Stimulated activated CD8-positive, alpha-beta memory T cell treated with anti-CD3 and anti-CD28 coated beads, Interleukin-7, amount 100 ng/mL, for 48 hours (primary cell): ENCODE results near the gene PCDHA5.
"Not testable (repeated sequence)": the region's sequence is repeated elsewhere in the genome, so short reads cannot be mapped to it uniquely, and the experiment has no call there.

Experiments
- DNase-seq, 2 donors: peaks; one replicate each; pipeline ENCODE4 v3.0.0-alpha.2; 2020; ENCODE audit warnings: low read depth in 1 of 2; ENCODE audit errors: extremely low read depth in 1 of 2

Gene PCDHA5

GRCh38 chr5:140822969-140823368, 1.6 kb downstream of the PCDHA5 start:
- not testable (repeated sequence) for DNase-seq

DNA sequence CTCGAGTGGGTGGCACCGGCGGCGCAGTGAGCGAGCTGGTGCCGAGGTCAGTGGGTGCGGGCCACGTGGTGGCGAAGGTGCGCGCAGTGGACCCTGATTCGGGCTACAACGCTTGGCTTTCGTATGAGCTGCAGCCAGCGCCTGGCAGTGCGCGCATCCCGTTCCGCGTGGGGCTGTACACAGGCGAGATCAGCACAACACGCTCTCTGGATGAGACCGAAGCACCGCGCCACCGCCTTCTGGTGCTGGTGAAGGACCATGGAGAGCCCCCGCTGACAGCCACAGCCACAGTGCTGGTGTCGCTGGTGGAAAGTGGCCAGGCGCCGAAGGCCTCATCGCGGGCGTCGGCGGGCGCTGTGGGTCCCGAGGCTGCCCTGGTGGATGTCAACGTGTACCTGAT, 2.1 kb downstream of the PCDHA5 start:
- DNase-seq: no peak

DNA sequence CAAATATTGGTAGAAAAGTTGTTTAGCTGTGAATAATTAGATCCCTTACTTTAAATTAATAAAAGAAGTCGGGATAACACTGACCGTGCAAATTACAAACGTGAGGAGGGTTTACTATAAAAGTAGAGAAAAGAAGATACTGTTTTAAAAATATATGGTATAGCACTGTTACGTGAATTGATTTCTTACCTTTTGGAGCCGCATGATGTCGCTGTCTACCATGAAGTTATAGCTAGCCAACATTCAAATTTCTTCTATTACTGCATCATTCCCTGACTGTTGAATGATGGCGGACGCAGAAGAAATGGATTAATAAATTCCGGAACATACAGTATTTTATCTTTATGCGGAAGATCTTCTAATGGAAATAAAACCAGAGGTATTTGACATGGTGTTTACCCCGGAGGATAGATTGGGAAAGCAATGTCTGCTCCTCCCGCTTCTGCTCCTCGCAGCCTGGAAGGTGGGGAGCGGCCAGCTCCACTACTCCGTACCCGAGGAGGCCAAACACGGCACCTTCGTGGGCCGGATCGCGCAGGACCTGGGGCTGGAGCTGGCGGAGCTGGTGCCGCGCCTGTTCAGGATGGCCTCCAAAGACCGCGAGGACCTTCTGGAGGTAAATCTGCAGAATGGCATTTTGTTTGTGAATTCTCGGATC, 6.4 kb downstream of the PCDHA5 start, which contains the start of gene PCDHA6:
PCDHA6 (plus strand) TSS at position 257 of the 658 bp plus-strand sequence; CDS start at position 389, 132 bp downstream.
- DNase-seq: no peak

- DNase-seq: no peak
These were observed 6.9 kb downstream of the PCDHA5 start for GRCh38 chr5:140828362-140828737.

GRCh38 chr5:140829511-140830501, 8.4 kb downstream of the PCDHA5 start:
- DNase-seq: not testable (repeated sequence)

DNA sequence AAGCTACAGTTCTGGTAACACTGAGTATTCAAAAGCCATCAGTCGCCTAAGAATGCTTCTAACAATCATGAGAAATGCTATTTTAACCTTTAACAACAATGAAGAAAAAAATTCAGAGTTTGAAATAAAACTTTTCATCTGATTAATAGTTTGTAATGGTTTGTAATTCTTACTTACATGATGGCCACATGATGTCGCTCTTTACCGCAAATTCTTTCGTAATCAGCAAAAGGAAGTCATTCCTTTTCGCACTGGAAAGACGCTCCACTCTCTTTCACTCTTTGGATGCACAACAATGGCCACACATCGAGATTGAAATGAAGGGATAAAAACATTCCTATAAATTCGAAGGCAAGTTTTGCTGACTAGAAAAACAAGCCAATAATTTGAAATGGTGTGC, 12.6 kb downstream of the PCDHA5 start, which contains the start of gene PCDHA7:
PCDHA7 (plus strand) TSS at position 277 of the 400 bp plus-strand sequence; CDS start at position 392, 115 bp downstream.
- no peak for DNase-seq

- not testable (repeated sequence) for DNase-seq
These were observed 13.1 kb downstream of the PCDHA5 start for GRCh38 chr5:140834439-140835008.

GRCh38 chr5:140835622-140836510, 14.5 kb downstream of the PCDHA5 start:
- DNase-seq: no peak

DNA sequence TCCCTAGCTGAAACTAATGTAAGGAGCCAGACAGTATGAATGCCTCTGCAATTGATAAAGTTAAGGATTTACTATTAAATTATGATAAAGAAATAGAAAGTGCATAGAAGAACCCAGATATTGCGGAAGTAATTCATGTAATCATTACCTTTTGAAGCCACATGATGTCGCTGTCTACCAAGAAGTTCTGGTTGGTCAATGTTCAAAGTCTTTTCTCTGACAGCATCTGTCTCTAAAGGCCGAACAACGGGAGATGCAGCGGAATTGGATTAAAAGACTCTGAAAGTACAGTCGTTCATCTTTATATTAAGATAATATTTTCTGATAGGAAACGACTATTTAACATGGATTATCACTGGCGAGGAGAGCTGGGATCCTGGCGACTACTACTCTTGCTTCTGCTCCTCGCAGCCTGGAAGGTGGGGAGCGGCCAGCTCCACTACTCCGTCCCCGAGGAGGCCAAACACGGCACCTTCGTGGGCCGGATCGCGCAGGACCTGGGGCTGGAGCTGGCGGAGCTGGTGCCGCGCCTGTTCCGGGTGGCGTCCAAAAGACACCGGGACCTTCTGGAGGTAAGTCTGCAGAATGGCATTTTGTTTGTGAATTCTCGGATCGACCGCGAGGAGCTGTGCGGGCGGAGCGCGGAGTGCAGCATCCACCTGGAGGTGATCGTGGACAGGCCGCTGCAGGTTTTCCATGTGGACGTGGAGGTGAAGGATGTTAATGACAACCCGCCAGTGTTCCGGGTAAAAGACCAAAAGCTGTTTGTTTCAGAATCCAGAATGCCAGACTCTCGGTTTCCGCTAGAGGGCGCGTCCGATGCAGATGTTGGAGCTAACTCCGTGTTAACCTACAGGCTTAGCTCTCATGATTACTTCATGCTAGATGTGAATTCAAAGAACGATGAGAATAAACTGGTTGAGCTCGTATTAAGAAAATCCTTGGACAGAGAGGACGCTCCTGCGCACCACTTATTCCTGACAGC, 19.9 kb downstream of the PCDHA5 start, which contains the start of gene PCDHA8:
PCDHA8 (plus strand) TSS at position 210 of the 985 bp plus-strand sequence; CDS start at position 345, 135 bp downstream.
- DNase-seq: no peak

DNA sequence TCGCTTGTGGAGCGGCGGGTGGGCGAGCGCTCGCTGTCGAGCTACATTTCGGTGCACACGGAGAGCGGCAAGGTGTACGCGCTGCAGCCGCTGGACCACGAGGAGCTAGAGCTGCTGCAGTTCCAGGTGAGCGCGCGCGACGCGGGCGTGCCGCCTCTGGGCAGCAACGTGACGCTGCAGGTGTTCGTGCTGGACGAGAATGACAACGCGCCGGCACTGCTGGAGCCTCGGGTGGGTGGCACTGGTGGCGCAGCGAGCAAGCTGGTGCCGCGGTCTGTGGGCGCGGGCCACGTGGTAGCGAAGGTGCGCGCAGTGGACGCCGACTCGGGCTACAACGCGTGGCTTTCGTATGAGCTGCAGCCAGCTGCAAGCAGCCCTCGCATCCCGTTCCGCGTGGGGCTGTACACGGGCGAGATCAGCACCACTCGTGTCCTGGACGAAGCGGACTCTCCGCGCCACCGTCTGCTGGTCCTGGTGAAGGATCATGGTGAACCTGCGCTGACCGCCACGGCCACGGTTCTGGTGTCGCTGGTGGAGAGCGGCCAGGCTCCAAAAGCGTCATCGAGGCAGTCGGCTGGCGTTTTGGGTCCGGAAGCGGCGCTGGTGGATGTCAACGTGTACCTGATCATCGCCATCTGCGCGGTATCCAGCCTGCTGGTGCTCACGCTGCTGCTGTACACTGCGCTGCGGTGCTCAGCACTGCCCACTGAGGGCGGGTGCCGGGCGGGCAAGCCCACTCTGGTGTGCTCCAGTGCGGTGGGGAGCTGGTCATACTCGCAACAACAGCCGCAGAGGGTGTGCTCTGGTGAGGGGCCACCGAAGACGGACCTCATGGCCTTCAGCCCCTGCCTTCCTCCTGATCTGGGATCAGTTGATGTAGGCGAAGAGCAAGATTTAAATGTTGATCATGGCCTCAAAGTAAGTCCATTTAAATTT, 21.7 kb downstream of the PCDHA5 start:
- no peak for DNase-seq

GRCh38 chr5:140848139-140849102, 27.0 kb downstream of the PCDHA5 start, which contains the start of gene PCDHA9:
TSS of gene PCDHA9 (plus strand) at chr5:140848382. CDS start at chr5:140848496, 114 bp downstream.
- not testable (repeated sequence) for DNase-seq

GRCh38 chr5:140849831-140850634, 28.6 kb downstream of the PCDHA5 start:
- DNase-seq: not testable (repeated sequence)

GRCh38 chr5:140855772-140856674, 34.6 kb downstream of the PCDHA5 start, which contains the start of gene PCDHA10:
TSS of gene PCDHA10 (plus strand) at chr5:140855897. CDS start at chr5:140856049, 152 bp downstream.
- DNase-seq: no peak

- DNase-seq: no peak
These were observed 36.0 kb downstream of the PCDHA5 start for GRCh38 chr5:140857177-140857986.
